ENCODE data around the gene PDE4D. TPM values are rescaled to one million over a fixed set of nuclear protein-coding genes. Genes with fewer than 3 reads are reported as not detected.
A peak's percentile ranks its signal among the peaks of the same experiment; 100 is the strongest.

PDE4D gene
- total RNA-seq, 1 donor from 2014 or later, result 11.8 TPM

DNA sequence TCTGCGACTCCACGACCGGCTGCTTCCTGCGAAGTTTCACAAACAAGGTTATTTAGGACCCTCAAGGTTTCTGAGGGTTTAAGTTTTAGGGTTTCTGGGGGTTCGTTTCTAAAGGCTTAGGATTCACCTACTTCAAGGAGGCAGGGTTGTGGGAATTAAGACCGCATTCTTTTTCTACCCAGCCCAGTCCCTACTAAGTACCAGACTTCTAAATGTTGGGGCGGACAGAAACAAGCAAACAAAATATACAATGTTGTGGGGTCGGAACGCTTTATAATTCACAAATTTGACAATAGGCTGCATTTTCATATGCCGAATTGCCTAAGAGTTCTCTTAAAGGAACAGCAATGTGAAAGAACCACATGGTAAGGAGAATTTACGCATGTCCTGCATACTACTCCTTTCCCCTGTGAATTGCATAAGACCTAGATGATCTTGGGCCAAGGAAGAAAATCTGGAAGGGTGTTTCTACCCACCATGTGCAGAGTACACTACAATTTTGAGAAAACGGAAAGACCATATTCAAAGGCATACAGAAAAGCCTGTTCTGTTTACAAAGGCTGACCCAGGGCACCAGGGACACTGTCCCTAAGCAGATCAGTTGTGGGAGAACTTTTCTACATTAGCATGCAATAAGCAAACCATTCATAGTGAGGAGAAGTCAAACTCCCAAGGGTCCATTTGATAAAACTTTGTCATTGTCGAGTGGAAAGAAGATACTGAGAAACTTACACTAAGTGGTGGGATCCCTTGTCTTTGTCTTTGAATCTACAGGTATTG is 853.3 kb downstream of the PDE4D start:
- no peak overlapping the region for H3K27ac Mint-ChIP-seq (ENCODE audit: unreplicated experiment)

DNA sequence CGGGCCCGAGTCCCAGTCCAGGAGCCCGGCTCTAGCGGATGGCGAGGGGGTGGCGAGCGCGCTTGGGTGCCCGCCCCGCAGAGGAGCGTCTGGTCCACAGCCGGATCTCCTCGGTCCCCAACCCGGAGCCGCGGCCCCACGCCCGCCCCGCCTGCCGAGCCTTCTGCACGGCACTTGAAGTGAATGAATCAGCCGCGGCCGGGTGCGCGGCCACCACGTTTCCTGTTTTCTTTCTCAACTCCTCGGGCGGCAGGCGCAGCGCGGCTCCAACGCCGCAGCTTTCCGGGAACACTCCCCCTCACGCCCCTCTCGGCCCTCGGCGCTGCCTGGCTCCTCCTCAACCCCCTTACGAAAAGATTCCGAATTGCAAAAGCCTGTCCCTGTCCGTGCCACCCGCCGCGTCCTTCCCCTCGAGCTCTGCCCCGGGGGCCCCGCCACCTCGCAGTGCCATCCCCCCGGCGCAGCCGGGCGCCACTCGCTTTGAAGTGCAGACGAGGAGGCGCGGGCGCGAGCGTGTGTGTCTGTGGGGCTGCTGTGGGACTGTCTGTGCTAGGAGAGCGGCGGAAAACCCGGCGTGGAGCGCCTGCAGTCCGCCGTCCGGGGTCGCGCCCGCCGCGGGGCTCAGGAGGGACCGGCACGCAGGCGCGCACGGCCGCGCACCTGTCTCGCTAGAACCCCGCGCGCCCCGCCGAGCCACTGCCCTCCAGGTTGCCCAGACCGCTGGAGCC is 854.1 kb downstream of the PDE4D start:
- no peaks in the 10 kb centered on the region for H3K9me3 Mint-ChIP-seq
- peaks cover 42% of the 10 kb centered on the region for H3K27me3 Mint-ChIP-seq (ENCODE audit: low read depth)
- H3K4me3 Mint-ChIP-seq, result peak overlapping the region; percentile 90
- H3K4me1 Mint-ChIP-seq, result peaks cover 23% of the 10 kb centered on the region
- no peak overlapping the region for H3K27ac Mint-ChIP-seq (ENCODE audit: unreplicated experiment)
- TF ChIP-seq, protein P1, sequence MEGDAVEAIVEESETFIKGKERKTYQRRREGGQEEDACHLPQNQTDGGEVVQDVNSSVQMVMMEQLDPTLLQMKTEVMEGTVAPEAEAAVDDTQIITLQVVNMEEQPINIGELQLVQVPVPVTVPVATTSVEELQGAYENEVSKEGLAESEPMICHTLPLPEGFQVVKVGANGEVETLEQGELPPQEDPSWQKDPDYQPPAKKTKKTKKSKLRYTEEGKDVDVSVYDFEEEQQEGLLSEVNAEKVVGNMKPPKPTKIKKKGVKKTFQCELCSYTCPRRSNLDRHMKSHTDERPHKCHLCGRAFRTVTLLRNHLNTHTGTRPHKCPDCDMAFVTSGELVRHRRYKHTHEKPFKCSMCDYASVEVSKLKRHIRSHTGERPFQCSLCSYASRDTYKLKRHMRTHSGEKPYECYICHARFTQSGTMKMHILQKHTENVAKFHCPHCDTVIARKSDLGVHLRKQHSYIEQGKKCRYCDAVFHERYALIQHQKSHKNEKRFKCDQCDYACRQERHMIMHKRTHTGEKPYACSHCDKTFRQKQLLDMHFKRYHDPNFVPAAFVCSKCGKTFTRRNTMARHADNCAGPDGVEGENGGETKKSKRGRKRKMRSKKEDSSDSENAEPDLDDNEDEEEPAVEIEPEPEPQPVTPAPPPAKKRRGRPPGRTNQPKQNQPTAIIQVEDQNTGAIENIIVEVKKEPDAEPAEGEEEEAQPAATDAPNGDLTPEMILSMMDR (conservative IDR thresholded peaks at IDR 0.05), result no peak
- H3K36me3 Mint-ChIP-seq (ENCODE audit: low read depth), result no peaks in the 10 kb centered on the region
- DNase-seq (ENCODE audit: low read depth, low spot score), result peak; percentile 52

More for the DNA sequence above, 853.3 kb downstream of the PDE4D start:
- Mint-ChIP-seq H3K4me1 (peaks cover 23% of the 10 kb centered on the region), H3K4me3 (peak overlapping the region; percentile 90), H3K36me3 (ENCODE audit: low read depth) (no peaks in the 10 kb centered on the region), H3K9me3 (no peaks in the 10 kb centered on the region), H3K27me3 (ENCODE audit: low read depth) (peaks cover 42% of the 10 kb centered on the region)
- TF ChIP-seq, protein P1 (conservative IDR thresholded peaks at IDR 0.05), result no peak
- no peak for DNase-seq (ENCODE audit: low read depth, low spot score)

DNA sequence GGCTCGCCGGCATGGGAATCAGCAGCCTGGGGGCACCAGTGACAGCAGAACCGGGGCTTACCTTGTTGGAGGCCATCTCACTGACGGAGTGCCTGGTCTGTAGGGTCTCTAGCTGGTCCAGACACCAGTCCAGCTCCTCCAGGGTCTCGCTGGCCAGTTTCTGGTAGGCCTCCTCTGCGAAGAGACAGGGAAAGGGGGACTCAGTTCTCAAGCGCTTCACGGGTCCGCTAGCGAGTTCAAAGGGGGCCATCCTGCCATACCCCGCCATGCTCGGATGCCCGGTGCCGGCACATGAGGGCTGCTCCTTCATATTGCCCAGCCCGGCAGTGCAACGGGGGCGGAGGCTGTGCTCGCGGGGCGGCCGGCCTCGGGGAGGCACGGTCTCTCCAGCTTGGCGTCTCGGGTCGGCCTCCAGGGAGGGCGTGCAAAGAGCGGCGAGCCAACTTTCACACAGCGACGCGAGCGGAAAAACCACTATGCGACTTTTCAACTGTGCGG is 854.7 kb downstream of the PDE4D start:
- H3K27me3 Mint-ChIP-seq (ENCODE audit: low read depth), result peaks cover 42% of the 10 kb centered on the region
- peaks cover 23% of the 10 kb centered on the region for H3K4me1 Mint-ChIP-seq
- no peaks in the 10 kb centered on the region for H3K9me3 Mint-ChIP-seq
- peak overlapping the region; percentile 90 for H3K4me3 Mint-ChIP-seq
- peak; percentile 4 for DNase-seq (ENCODE audit: low read depth, low spot score)
- H3K36me3 Mint-ChIP-seq (ENCODE audit: low read depth), result no peaks in the 10 kb centered on the region
- no peak overlapping the region for H3K27ac Mint-ChIP-seq (ENCODE audit: unreplicated experiment)
- TF ChIP-seq, protein P1 (conservative IDR thresholded peaks at IDR 0.05), result no peak

DNA sequence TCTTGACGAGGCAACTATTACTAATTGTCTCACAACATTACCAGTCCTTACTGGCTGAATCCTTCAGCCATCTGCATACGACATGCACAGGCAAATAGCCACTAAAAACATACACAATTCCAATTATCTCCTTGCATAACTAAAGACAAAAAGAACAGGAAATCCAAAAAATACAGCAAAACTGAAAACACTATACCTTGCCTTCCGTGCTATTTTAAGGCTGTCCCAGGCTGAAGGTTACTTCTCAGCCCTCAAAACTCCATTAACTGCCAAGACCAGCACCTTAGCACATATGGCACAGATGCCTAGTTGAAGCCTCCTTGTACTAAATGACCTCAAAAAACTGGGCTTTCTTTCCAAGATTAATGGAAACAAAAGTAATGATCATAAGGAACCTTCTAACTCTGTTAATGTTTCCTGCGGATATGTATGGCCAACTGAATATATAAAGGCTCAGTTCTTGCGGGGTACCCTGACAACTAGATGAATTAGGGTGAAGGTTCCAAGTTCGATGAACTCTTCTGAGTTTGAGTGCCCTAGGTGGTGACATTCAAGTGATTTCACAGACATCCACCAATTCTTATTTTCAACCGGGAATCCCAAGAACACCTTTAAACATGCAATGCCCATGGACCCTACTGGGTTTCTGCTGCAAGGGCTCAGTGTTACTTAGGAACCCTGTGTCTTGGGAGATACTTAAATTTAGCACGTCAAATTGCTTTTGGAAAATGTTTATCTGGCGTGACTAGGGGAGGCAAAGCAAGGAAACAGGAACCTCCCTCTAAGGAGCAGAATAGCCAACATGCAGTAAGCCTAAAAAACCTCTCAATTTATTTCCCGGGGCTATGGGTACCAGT is 855.4 kb downstream of the PDE4D start:
- H3K36me3 Mint-ChIP-seq (ENCODE audit: low read depth), result no peaks in the 10 kb centered on the region
- no peak overlapping the region for H3K27ac Mint-ChIP-seq (ENCODE audit: unreplicated experiment)
- H3K4me3 Mint-ChIP-seq, result peak overlapping the region; percentile 90
- peaks cover 23% of the 10 kb centered on the region for H3K4me1 Mint-ChIP-seq
- peaks cover 42% of the 10 kb centered on the region for H3K27me3 Mint-ChIP-seq (ENCODE audit: low read depth)
- no peaks in the 10 kb centered on the region for H3K9me3 Mint-ChIP-seq
- TF ChIP-seq, protein P1 (conservative IDR thresholded peaks at IDR 0.05), result no peak
- DNase-seq (ENCODE audit: low read depth, low spot score), result no peak

DNA sequence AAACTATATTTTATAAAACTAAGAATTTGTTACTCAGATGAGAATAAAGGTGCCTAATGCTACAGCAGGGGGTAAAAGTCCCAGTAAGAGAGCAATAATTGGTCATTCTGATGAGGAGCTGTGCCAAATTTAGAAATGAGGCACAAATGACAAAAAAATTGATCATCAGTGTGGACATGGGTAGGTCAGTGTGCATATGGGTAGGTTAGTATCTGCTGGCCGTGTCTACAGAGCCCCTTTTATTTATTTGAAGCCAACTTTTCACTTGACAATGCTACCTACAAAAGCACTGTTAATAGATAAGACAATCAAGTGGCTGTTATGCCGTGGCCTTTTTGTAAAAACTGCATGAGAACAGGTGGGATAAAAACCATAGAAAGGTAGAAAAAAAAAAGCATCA is 856.1 kb downstream of the PDE4D start:
- no peak for DNase-seq (ENCODE audit: low read depth, low spot score)
- Mint-ChIP-seq H3K4me3 (peak overlapping the region; percentile 90), H3K27ac (ENCODE audit: unreplicated experiment) (no peak overlapping the region), H3K4me1 (peaks cover 22% of the 10 kb centered on the region), H3K9me3 (no peaks in the 10 kb centered on the region), H3K36me3 (ENCODE audit: low read depth) (no peaks in the 10 kb centered on the region), H3K27me3 (ENCODE audit: low read depth) (peaks cover 42% of the 10 kb centered on the region)
- TF ChIP-seq, protein P1 (conservative IDR thresholded peaks at IDR 0.05), result no peak
